ENCODE data around the gene PEX6. TPM values are rescaled to one million over a fixed set of nuclear protein-coding genes. Genes with fewer than 3 reads are reported as not detected.

The PEX6 gene
- total and polyA plus RNA-seq, 2 experiments from 2014 or later: 6.5 to 25.1 TPM

GRCh38 chr6:43005844-43006243 lies 26.9 kb upstream of the PEX6 start:
- H3K9me3 Mint-ChIP-seq: no peaks in the 10 kb centered on the region
- H3K4me3 Mint-ChIP-seq: no peak overlapping the region
- H3K27me3 Mint-ChIP-seq (ENCODE audit: insufficient read depth, low read depth, poor library complexity): peaks cover 2% of the 10 kb centered on the region
- H3K4me2 ChIP-seq: no peak overlapping the region
- H3K4me1 ChIP-seq (ENCODE audit: insufficient read depth): 0 out of 2 replicates have a peak, but pooled peaks cover 5% of the 10 kb centered on the region
- H3F3A ChIP-seq (replicated peaks; ENCODE audit: low read depth): 0 out of 2 replicates have a peak, but pooled peaks cover 9% of the 10 kb centered on the region
- DNase-seq (ENCODE audit: low spot score) (no peak), ATAC-seq (no peak)
- H3K79me2 ChIP-seq (replicated peaks; ENCODE audit: insufficient read depth): no peaks in the 10 kb centered on the region
- no peak overlapping the region for H3K4me3 ChIP-seq
- no peaks in the 10 kb centered on the region for H3K9me2 ChIP-seq (ENCODE audit: insufficient read depth)
- H2AFZ ChIP-seq: no peak overlapping the region
- no peaks in the 10 kb centered on the region for H3K27me3 ChIP-seq (ENCODE audit: insufficient read depth)
- peaks cover 8% of the 10 kb centered on the region; the same call in 1 of the 2 replicates for H3K36me3 ChIP-seq (ENCODE audit: insufficient read depth)
- H3K27ac Mint-ChIP-seq: no peak overlapping the region
- peaks cover 45% of the 10 kb centered on the region for H3K36me3 Mint-ChIP-seq (ENCODE audit: low read depth)
- peaks cover 13% of the 10 kb centered on the region for H4K20me1 ChIP-seq (replicated peaks; ENCODE audit: insufficient read depth)
- TF ChIP-seq STAT1 (IDR thresholded peaks at IDR 0.05; ENCODE audit: unreplicated experiment) (no peak), ZNF331 (CRISPR knock-in tag; IDR thresholded peaks at IDR 0.05; ENCODE audit: low read depth) (no peak), EZH2 (IDR thresholded peaks at IDR 0.05; ENCODE audit: low read depth, unreplicated experiment) (no peak), ZNF462 (CRISPR knock-in tag; IDR thresholded peaks at IDR 0.05) (no peak), POLR2AphosphoS5 (IDR thresholded peaks at IDR 0.05; ENCODE audit: low read depth) (no peak), ZNF114 (CRISPR knock-in tag; IDR thresholded peaks at IDR 0.05) (no peak), ETS1 (IDR thresholded peaks at IDR 0.05) (no peak), CTCF (conservative IDR thresholded peaks at IDR 0.05; ENCODE audit: low read depth in 2 of 2) (no peak), JUNB (IDR thresholded peaks at IDR 0.05; ENCODE audit: unreplicated experiment) (no peak)
- H3K27ac ChIP-seq (ENCODE audit: low read depth): no peak overlapping the region
- H3K4me1 Mint-ChIP-seq: peaks cover 4% of the 10 kb centered on the region; the same call in 2 of the 3 replicates

Data from GM23338 (cell line).